Stimulated activated CD8-positive, alpha-beta memory T cell treated with anti-CD3 and anti-CD28 coated beads, Interleukin-12 subunit alpha, Interleukin-12 subunit beta, amount 100 ng/mL, for 1 hour (primary cell): Measurements from ENCODE around the gene FFAR1.

Source experiments
- DNase-seq: peaks from one replicate; pipeline ENCODE4 v3.0.0-alpha.2; 2020; ENCODE audit warnings: low read depth

The FFAR1 gene

GRCh38 chr19:35314858-35315470 lies 32.7 kb upstream of the FFAR1 start:
- DNase-seq: no peak

GRCh38 chr19:35315883-35316282 lies 31.8 kb upstream of the FFAR1 start:
- DNase-seq: no peak

- no peak for DNase-seq
These were observed 31.1 kb upstream of the FFAR1 start for GRCh38 chr19:35316560-35316959.

GRCh38 chr19:35317464-35318043 lies 30.1 kb upstream of the FFAR1 start:
- no peak for DNase-seq

- no peak for DNase-seq
These were observed 28.8 kb upstream of the FFAR1 start for GRCh38 chr19:35318679-35319448.

- DNase-seq: no peak
These were observed 27.5 kb upstream of the FFAR1 start for GRCh38 chr19:35320065-35320713.

GRCh38 chr19:35321291-35321690 lies 26.4 kb upstream of the FFAR1 start:
- DNase-seq: no peak

GRCh38 chr19:35322014-35322413 lies 25.7 kb upstream of the FFAR1 start:
- no peak for DNase-seq

- no peak for DNase-seq
These were observed 20.1 kb upstream of the FFAR1 start for GRCh38 chr19:35327642-35328041.

GRCh38 chr19:35328851-35329285 lies 18.8 kb upstream of the FFAR1 start, which contains the start of gene CD22:
Gene CD22 (plus strand): TSS chr19:35329187. CDS start chr19:35332041, 2,854 bp downstream.
- DNase-seq: no peak

- DNase-seq: no peak
These were observed 18.4 kb upstream of the FFAR1 start for GRCh38 chr19:35329323-35329722.

- no peak for DNase-seq
These were observed 17.2 kb upstream of the FFAR1 start for GRCh38 chr19:35330475-35330874.

- DNase-seq: no peak
These were observed 16.0 kb upstream of the FFAR1 start for GRCh38 chr19:35331551-35332214.

GRCh38 chr19:35332817-35333216 lies 14.9 kb upstream of the FFAR1 start:
- no peak for DNase-seq

GRCh38 chr19:35334144-35334753 lies 13.5 kb upstream of the FFAR1 start:
- DNase-seq: no peak

- DNase-seq: no peak
These were observed 11.3 kb upstream of the FFAR1 start for GRCh38 chr19:35336166-35336955.

- DNase-seq: no peak
These were observed 10.4 kb upstream of the FFAR1 start for GRCh38 chr19:35337097-35337983.

GRCh38 chr19:35337984-35338296 lies 9.8 kb upstream of the FFAR1 start:
- no peak for DNase-seq

GRCh38 chr19:35340431-35340830 lies 7.3 kb upstream of the FFAR1 start:
- no peak for DNase-seq

GRCh38 chr19:35341006-35341405 lies 6.7 kb upstream of the FFAR1 start:
- no peak for DNase-seq
